ENCODE results near the gene SMNDC1. TPM values are rescaled to one million over a fixed set of nuclear protein-coding genes. Genes with fewer than 3 reads are reported as not detected.
"Not testable (repeated sequence)": the region's sequence is repeated elsewhere in the genome, so short reads cannot be mapped to it uniquely, and the experiment has no call there.

SMNDC1 gene
- total and polyA plus RNA-seq, 4 donors: 11.8 to 29.2 (median 18.8) TPM

- DNase-seq: no peak
- no peak for ATAC-seq (ENCODE audit: insufficient read depth, low FRiP score)
- WGBS, 2 donors: 66 to 71% methylated on average over 7 of the region's 7 CpGs
- H3K9ac ChIP-seq (ENCODE audit: insufficient read depth in 1 of 2, low read length in 2 of 2): no peak overlapping the region
- H3K27me3 ChIP-seq (ENCODE audit: control insufficient read depth in 3 of 3, insufficient read depth in 3 of 3, low read length in 2 of 3): no peaks in the 10 kb centered on the region
- H3K4me1 ChIP-seq (ENCODE audit: control insufficient read depth in 5 of 5, insufficient read depth in 5 of 5, low read length in 5 of 5): peaks cover 0 to 10% (median 0%) of the 10 kb centered on the region in 5 donors
- TF ChIP-seq, protein P1, sequence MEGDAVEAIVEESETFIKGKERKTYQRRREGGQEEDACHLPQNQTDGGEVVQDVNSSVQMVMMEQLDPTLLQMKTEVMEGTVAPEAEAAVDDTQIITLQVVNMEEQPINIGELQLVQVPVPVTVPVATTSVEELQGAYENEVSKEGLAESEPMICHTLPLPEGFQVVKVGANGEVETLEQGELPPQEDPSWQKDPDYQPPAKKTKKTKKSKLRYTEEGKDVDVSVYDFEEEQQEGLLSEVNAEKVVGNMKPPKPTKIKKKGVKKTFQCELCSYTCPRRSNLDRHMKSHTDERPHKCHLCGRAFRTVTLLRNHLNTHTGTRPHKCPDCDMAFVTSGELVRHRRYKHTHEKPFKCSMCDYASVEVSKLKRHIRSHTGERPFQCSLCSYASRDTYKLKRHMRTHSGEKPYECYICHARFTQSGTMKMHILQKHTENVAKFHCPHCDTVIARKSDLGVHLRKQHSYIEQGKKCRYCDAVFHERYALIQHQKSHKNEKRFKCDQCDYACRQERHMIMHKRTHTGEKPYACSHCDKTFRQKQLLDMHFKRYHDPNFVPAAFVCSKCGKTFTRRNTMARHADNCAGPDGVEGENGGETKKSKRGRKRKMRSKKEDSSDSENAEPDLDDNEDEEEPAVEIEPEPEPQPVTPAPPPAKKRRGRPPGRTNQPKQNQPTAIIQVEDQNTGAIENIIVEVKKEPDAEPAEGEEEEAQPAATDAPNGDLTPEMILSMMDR (IDR thresholded peaks at IDR 0.05; ENCODE audit: control extremely low read depth, extremely low read depth): no peak
- no peaks in the 10 kb centered on the region for H3K36me3 ChIP-seq (ENCODE audit: control insufficient read depth in 4 of 4, insufficient read depth in 4 of 4, low read length in 4 of 4)
- no peak overlapping the region for H3K27ac ChIP-seq (ENCODE audit: low read depth in 1 of 2, low read length in 1 of 2)
- H3K4me3 ChIP-seq: no peak overlapping the region
- H3K9me3 ChIP-seq (ENCODE audit: control insufficient read depth in 4 of 4, insufficient read depth in 3 of 4, low read length in 3 of 4): peaks cover 0 to 11% (median 0%) of the 10 kb centered on the region in 4 donors
These were observed 30.8 kb upstream of the SMNDC1 start for GRCh38 chr10:110335314-110336064.

GRCh38 chr10:110334061-110334656 is 29.4 kb upstream of the SMNDC1 start:
- Histone ChIP-seq H3K4me3 (no peak overlapping the region), H3K4me1 (ENCODE audit: control insufficient read depth in 5 of 5, insufficient read depth in 5 of 5, low read length in 5 of 5) (peaks cover 0 to 10% (median 0%) of the 10 kb centered on the region in 5 donors), H3K9ac (ENCODE audit: insufficient read depth in 1 of 2, low read length in 2 of 2) (no peak overlapping the region), H3K36me3 (ENCODE audit: control insufficient read depth in 4 of 4, insufficient read depth in 4 of 4, low read length in 4 of 4) (no peaks in the 10 kb centered on the region), H3K27ac (ENCODE audit: low read depth in 1 of 2, low read length in 1 of 2) (no peak overlapping the region), H3K27me3 (ENCODE audit: control insufficient read depth in 3 of 3, insufficient read depth in 3 of 3, low read length in 2 of 3) (no peaks in the 10 kb centered on the region), H3K9me3 (ENCODE audit: control insufficient read depth in 4 of 4, insufficient read depth in 3 of 4, low read length in 3 of 4) (peaks cover 0 to 15% (median 1%) of the 10 kb centered on the region in 4 donors)
- ATAC-seq (ENCODE audit: insufficient read depth, low FRiP score) (no peak), DNase-seq (no peak)
- WGBS, 2 donors: 90 to 92% methylated on average over 5 of the region's 5 CpGs
- TF ChIP-seq, protein P1 (IDR thresholded peaks at IDR 0.05; ENCODE audit: control extremely low read depth, extremely low read depth): no peak

- H3K27ac ChIP-seq (ENCODE audit: low read depth in 1 of 2, low read length in 1 of 2); ATAC-seq (ENCODE audit: insufficient read depth, low FRiP score); DNase-seq; H3K36me3 ChIP-seq (ENCODE audit: control insufficient read depth in 4 of 4, insufficient read depth in 4 of 4, low read length in 4 of 4); H3K27me3 ChIP-seq (ENCODE audit: control insufficient read depth in 3 of 3, insufficient read depth in 3 of 3, low read length in 2 of 3); H3K4me3 ChIP-seq; H3K4me1 ChIP-seq (ENCODE audit: control insufficient read depth in 5 of 5, insufficient read depth in 5 of 5, low read length in 5 of 5); H3K9ac ChIP-seq (ENCODE audit: insufficient read depth in 1 of 2, low read length in 2 of 2): not testable (repeated sequence)
- peaks cover 0 to 15% (median 1%) of the 10 kb centered on the region in 4 donors for H3K9me3 ChIP-seq (ENCODE audit: control insufficient read depth in 4 of 4, insufficient read depth in 3 of 4, low read length in 3 of 4)
- 97 to 99% methylated on average over 28 to 32 of the region's 32 CpGs for WGBS, 2 donors
These were observed 26.6 kb upstream of the SMNDC1 start for GRCh38 chr10:110331226-110331795.

DNA sequence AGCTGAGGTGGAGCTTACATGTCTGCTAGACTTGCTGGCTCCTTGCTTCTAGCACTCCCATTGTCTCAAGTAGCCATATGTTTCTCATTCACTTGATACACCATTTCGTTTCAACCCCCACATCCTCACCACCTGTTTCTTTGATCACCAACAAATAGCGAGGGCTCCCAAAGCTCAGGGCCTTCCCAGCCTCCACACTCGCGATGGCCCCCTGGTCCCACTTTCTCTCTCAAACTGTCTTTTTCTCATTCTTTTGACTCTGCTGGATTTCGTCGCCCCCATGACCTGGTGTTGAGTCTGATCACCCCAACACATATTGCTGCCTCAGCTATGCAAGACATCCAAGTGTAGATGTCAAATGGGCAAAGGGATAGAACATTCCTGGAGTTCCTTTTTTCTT is 26.0 kb upstream of the SMNDC1 start:
- Histone ChIP-seq H3K4me1 (ENCODE audit: control insufficient read depth in 5 of 5, insufficient read depth in 5 of 5, low read length in 5 of 5) (peaks cover 0 to under 1% (median 0%) of the 10 kb centered on the region in 5 donors), H3K27ac (ENCODE audit: low read depth in 1 of 2, low read length in 1 of 2) (no peak overlapping the region), H3K9me3 (ENCODE audit: control insufficient read depth in 4 of 4, insufficient read depth in 3 of 4, low read length in 3 of 4) (peaks cover 0 to 17% (median 1%) of the 10 kb centered on the region in 4 donors), H3K9ac (ENCODE audit: insufficient read depth in 1 of 2, low read length in 2 of 2) (no peak overlapping the region), H3K27me3 (ENCODE audit: control insufficient read depth in 3 of 3, insufficient read depth in 3 of 3, low read length in 2 of 3) (no peaks in the 10 kb centered on the region), H3K36me3 (ENCODE audit: control insufficient read depth in 4 of 4, insufficient read depth in 4 of 4, low read length in 4 of 4) (no peaks in the 10 kb centered on the region), H3K4me3 (no peak overlapping the region)
- DNase-seq (no peak), ATAC-seq (ENCODE audit: insufficient read depth, low FRiP score) (no peak)
- WGBS, 2 donors: 94 to 97% methylated on average over 6 of the region's 6 CpGs
- TF ChIP-seq, protein P1 (IDR thresholded peaks at IDR 0.05; ENCODE audit: control extremely low read depth, extremely low read depth): no peak

Data from lung (tissue), 12 donors.